ENCODE data around the gene HIVEP1. TPM values are rescaled to one million over a fixed set of nuclear protein-coding genes. Genes with fewer than 3 reads are reported as not detected.

Gene HIVEP1
- total RNA-seq, 1 experiment from 2014 or later: 8.3 TPM

DNA sequence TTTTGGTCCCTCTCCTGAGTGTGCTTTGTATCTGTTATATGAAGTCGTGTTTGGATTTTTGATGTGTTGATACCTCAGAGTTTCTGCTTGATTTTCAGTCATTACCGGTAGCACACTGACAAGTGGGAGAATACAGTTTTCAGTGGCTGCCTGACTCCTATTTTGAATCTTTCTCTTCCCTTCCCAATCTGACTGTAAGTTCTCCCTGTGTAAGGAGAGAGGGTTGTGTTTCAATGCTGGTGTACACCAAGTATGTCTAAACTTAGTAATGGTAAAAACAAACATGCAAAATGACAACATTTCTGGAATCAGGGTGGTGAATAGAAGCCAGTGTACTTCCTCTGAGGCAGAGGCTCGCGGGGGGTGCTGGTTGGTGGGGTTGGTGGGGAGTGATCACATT is 103.4 kb downstream of the HIVEP1 start:
- no peak for DNase-seq (ENCODE audit: low read depth)

DNA sequence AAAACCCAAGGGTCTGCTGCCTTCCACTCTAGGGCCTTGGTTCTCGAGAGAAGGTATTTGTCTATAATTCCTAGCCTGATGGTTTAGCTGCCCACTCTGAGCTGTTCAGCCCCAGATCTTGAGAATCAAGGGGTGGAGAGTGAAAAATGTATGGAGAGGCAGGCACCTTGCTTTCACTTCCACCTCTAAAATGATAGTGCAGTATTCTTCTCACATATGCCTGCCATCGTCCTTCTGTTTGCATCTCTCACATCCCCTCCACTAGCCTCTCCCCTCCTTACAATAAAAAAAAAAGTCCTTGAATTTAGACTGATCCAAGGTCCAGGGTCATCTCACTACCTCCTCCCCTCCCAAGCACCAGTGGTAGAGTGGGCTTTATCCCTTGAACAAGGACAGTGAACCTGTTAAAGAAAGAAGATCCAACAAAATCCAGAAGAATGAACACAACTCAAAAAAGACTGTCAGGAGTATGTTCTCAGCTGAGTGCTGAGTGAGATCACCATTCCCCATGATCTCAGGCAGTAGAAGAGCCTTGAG is 104.2 kb downstream of the HIVEP1 start:
- no peak for DNase-seq (ENCODE audit: low read depth)

DNA sequence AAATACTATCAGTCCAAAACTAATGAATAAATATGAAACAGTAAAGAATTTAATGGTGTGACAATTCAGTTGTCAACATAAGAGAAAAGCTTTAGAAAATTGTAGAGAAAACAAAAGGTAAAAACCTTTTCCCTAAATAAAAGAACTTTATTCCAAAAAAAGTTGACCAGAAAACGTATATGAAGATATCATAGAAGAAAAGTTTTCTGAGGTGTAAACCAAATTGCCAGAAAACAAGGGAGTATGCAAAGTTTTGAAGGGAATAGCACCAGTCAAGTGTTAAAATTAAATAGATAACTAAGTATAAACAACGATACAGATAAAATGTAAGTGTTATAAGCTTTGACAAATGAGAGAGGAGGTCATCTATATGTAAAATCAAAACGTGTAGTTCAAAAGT is 104.9 kb downstream of the HIVEP1 start:
- no peak for DNase-seq (ENCODE audit: low read depth)

DNA sequence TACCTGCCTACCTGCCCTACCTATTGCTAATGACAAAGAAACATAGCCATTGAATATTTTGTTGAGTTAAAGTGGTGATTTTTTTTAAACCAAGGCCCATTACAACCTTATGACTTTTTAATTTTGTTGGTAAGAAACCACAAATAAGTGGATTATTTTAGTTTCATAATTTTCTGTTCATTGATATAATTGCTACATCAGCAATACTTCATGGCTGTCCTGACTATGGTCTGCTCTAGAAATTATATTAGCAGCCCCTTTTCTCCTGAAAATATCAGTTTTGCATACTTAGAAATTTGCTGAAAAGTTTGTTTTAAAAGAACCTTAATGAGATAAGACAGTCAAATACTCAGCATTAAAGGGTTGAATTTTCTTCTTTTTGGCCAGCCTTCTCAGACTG is 106.5 kb downstream of the HIVEP1 start:
- DNase-seq (ENCODE audit: low read depth): no peak

DNA sequence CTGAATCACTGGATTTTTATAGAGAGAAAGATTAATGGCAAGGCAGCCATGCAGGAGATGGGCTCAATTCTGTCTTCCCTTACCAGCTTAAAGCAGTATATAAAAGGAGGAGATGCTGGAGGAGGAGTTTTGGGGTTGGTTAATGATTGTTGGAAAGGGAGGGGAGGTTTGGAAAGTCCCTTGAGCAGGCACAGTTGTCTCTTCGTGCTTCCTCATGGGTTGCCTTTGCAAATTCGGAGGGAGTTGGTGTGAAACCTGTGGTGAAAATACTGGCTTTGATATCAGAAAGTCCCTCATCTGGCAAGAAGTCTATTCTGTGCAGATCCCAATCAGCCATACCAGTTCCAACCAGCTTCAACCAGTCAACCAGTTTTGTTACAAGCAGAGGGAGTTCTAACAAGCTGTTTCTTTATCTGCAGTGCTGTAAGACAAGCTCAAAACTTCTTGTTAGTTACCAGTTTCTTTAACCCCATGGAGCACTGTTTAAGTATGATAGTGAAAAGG is 107.0 kb downstream of the HIVEP1 start:
- no peak for DNase-seq (ENCODE audit: low read depth)

DNA sequence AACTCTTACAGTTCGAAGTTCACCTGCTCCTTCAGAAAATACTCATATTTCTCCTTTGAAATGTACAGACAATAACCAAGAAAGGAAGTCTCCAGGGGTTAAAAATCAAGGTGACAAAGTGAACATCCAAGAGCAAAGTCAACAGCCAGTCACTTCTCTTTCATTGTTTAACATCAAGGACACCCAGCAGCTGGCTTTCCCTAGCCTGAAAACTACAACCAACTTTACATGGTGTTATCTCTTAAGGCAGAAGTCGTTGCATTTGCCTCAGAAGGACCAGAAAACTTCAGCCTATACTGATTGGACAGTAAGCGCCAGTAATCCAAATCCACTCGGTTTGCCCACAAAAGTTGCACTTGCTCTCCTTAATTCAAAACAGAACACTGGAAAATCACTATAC is 113.3 kb downstream of the HIVEP1 start:
- DNase-seq (ENCODE audit: low read depth): no peak

DNA sequence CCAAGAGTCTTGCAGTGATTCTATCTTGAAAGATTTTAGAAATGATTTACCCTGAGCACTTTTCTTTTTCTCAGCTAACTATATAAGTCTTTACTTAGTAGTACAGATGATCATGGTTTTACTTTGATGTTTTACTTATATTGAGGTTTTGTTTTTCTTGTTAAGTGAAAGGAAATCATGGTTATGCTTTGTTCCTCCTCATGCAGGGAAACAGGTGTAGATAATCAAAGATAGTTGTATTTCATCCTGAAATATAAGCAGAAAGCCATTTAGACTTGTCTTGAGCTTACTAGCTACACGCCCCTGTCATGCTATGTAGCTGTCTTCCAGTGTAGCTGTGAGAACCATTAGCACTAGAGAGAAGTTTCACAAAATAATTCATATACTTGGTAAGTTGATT is 113.9 kb downstream of the HIVEP1 start:
- DNase-seq (ENCODE audit: low read depth): no peak

DNA sequence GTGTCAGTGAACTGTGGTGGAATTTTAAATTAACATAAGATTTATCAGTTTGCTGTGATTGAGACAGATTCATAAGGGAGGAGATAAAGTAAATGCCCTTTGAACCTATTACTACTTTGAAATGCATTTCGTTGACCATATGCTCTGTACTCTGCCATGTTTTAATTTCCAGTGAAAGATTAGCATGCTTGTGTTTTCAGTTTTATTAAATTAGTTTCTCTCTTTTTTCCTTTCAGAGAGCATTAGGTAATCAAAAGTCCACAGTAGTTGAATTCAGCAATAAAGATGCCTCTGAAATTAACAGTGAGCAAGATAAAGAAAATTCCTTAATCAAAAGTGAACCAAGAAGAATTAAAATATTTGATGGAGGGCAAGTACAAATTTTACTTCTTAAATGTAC is 117.4 kb downstream of the HIVEP1 start:
- no peak for DNase-seq (ENCODE audit: low read depth)

DNA sequence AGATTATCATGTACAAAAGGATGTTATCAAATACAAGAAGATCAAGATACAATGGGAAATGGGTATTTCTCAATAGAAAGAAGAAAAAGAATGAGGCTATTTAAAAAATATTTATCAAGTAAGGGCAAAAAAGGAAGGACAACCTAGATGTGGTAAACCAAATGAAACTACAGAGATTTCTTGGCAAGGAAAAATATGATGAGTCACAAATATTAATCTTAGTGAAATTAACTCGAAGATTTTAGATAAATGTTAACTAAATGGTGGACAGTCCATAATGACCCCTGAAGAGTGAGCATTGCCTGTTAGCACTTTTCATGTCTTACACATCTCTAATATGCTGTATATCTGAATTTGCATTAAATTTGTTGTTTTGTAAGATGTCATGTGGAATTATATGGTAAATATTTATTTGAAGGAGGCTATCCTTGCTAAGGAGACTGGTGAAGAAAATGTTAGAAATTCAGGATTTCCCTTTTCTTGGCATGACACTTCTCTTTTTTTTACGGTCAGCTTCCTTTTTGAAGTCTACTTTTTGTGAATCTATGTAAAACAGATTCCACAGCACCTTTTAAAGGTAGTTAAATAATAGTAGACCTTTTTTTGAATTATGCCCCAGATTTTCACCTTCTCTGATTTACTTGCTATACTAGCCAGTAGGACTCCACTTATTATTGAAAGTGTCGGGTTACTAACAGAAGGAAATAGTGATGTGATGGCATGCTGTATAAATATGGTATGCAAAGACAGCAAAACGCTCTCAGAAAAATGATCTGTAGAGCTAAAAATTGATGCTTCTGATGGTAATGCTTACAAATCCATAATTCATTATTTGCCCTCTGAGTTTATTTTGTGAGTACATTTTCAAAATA is 120.5 kb downstream of the HIVEP1 start:
- DNase-seq (ENCODE audit: low read depth): no peak

DNA sequence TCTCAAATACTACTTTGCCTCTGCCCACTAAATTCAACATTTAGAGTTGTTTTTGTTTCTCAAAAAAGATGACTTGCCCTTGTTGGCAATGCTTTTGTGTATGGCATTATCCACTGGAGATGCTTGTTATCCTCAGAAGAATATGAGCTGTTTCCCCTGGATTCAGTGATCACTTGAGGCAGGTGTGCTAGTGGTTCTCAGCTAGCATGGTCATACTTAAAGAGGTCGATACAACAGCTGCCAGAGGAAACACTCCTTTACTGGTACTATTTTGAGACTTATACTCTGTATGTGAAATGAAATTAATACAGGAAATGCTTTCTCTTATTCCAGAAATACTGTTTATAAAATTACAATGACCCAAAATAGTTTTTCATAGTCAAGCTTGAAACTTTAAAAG is 122.5 kb downstream of the HIVEP1 start:
- no peak for DNase-seq (ENCODE audit: low read depth)

DNA sequence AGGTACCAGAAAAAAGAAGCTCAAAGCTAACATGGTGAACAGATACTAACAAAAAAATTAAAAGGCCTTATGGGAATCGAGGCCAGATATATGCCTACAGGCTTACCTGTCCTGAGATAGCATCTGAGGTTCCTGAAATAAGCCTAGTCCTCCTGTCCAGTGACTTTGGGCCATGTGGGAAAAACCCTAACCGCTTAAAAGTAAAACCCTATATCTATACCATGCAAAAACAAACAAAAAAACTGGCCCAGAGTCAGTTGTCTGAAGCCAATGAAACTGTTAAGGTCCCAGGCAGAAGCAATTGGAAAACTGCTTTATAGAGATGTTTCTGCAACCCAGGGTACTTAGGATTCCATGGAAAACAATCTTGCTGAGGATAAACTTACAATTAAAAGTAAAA is 122.9 kb downstream of the HIVEP1 start:
- DNase-seq (ENCODE audit: low read depth): no peak

DNA sequence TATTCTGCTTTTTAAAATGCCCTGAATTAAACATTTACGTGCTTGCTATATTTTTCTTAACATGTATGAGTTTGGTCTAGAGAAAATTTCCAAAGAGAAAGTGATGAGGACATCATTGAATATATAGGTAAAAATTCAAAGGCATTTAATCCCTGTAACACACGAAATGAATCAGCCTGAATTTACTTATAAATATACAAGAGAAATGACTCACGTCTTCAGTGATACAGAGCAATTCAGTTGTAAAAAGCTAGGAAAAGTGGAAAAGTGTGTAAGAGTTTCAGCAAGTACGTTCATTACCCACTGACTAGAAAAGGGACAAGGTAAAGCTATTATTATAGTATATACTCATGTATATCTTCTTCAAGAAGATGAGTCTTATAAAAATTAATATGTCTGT is 124.8 kb downstream of the HIVEP1 start:
- peak; percentile 44 for DNase-seq (ENCODE audit: low read depth)

DNA sequence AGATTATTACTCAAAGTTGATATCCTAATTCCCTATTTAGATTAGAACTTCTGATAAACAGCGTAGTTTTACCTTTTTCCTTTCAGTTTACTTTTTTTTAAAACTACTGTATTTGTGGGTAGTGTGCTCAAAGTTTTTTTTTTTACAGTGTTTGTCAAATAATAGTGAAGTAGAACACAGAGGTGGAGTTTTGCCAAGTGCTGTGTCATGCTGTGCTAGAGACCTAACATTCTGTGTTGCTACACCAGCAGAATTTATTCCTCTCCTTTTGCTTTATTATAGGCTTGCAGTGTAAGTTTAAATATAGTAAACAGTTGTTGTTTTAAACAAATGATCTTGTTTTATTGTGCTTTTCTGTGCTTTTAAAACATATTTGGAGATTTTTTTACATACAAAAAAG is 125.4 kb downstream of the HIVEP1 start:
- DNase-seq (ENCODE audit: low read depth): peak; percentile 43

DNA sequence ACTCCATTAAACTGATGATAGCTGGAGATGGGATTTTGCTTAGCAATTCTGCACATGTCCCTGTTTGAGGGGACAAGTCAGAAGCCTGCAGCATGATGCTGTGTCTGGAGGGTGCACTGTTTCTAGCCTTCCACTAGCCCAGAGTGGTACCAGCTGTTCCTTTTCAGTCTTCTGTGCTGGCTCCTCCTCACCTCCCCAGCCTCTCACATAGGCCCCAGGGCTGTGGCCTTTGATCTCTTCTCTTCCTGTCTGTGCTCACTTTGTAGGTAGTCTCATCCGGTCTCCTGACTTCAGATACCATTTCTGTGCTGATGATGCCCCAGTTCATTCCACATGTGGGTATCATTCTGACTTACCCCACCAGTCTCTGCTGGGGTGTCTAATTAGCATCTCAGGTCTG is 126.3 kb downstream of the HIVEP1 start:
- no peak for DNase-seq (ENCODE audit: low read depth)

DNA sequence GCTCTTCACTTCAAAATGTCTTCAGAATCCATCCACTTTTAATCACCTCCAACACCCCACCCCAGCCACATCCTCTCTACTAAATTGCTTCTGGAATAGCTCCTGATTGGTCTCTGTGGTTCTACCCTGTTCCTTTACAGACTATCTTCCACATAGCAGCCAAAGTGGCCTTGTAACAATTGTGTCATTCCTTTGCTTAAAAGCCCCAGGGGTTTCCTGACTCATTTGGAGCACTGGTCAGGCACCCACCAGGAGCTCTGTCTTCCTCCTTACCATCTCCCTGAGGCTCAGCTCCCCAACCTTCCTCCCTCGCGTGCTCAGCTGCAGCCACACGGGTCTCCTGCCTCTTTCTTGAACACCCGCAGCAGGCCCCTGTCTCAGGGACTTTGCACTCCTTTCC is 126.8 kb downstream of the HIVEP1 start:
- DNase-seq (ENCODE audit: low read depth): no peak

DNA sequence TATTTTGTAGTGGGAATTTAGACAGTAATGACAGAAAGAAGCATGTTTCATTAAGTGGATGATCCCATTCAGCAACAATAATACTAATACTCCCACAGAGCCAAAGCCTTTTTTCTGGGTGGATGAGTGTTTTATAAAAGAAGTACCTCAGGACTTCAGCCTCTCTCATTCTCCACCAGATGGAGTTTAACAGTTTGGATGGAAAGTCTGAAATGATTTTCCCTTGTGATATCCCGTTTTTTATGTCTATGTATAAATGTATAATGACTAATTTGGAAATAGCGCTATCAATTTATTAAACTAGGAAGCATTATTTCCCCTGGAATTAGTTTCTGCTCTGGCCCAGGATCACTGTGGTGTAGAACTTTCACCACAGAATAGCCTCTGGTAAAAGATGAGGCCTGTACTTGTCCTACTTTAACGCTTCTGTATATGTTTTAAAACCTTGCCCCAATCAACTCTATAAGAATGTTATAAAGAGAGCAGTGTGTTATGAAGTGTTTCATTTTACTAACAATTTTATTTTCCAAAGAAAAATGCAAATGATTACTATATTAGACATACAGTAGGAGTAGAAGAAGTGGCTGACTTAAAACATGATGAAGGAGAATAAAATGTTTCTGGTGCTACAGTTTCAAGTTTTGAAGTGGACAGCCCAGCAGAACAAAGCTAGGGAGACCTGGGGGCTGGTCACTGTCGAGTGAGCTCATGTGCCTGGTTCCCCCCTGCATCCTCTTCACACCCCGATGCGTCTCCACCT is 135.6 kb downstream of the HIVEP1 start:
- DNase-seq (ENCODE audit: low read depth): peak; percentile 8

DNA sequence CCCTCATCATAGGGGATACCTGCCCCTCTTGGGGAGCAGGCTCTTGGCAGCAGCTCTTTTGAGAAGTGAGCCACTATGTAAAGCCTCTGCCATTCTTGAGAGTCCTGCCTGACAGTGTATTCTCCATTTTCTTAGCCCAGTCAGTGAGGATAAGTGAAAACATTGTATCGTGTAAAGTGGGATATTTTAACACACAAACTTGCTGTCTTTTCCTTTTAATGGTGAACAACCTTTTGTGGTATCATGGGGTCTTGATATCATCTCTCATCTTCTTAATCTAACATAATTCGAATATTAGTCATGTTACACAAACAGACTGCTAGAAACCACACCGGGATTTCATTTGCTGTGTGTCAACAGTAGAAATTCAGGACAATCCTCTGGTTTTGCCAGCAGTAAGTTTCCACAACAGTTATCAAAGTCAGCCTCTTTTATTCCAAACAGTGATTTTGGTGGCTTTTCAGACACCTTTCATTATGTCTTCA is 136.2 kb downstream of the HIVEP1 start:
- DNase-seq (ENCODE audit: low read depth): peak; percentile 72

DNA sequence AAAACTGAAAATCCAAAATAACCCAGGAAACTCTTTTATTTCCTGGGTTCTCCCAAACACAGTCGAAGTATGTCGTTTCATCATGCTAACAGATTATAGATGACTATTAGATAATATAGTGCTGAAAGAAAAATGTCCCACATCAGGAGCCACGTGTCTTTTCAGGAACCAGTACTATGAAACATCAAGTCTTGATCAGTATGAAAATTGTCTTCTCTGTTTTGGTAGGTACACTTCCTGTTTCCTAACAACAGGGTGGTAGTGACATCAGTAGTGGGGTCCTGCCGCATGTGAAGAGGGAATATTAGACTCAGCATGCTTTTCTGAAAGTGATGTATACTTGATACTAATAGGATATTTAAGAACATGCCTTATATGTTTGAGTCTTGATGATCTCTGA is 136.7 kb downstream of the HIVEP1 start:
- DNase-seq (ENCODE audit: low read depth): no peak

DNA sequence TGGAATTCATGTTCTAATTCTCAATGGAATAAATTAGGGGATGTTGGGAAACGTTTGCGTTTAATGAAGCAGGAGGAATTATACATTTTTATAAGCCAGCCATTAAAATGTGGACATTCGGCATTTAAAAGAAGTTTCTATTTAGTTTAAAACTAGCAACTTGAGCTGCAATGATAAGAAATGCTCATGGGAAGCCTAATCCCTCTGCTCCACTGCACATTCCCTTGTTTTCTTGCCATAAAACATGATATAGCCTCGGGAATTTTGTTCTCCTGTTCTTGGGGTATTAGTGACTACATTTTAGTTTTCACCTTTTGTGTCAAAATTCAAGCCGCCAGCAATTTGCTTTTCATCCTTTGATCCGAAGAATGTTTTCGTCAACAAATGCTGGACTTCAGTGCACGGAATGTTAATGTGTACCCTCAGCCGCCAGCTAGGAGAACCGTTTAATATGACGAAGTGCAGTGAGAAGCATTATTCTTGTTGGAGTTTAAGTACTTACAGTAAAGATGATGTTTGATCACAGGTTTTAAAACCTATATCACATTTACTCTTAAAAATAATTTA is 137.9 kb downstream of the HIVEP1 start:
- no peak for DNase-seq (ENCODE audit: low read depth)

DNA sequence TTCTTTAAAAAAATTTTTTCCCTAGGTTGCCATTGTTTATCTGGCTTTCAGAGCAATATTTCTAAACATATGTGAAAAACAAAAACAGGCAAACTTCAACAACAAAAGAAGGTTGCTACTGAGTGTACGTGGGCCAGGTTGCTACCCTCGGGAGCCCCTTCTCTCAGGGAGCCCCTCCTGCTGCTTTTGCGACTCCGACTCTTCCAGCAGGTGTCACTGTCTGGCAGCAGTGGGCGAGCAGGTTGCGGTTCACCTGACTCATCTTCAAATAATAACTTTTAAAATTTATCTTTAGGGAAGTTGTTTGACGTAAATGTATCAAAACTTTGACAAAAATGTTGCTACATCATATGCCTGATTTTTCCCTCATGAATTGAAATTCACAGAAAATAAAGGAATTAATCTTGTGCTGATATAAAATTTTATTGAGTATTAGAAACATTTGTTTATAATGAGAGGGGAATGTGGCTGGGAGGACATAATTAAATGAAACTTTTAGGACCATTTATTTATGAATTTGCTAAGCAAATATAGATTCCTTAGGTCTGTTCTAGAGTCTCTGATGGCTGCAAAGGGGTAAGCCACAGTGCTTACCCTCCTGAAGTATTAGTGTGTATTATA is 138.8 kb downstream of the HIVEP1 start:
- DNase-seq (ENCODE audit: low read depth): peak; percentile 14

DNA sequence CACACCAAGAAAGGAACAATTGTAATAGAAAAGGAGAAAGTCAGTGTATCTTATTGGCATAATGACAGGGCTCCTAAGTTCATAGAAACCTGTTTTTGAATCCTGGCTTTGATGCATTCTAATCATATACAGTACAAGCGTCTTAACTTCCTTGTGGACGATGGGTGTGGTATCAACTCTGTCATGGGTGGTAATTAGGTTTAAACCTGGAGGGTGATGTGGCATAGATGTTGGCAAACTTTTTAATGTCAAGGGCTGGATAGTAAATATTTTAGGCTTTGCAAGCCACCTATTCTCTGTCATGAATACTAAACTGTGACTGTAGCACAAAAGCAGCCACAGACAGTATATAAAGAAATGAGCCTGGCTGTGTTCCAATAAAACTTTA is 139.3 kb downstream of the HIVEP1 start:
- no peak for DNase-seq (ENCODE audit: low read depth)
